Spleen (tissue), 7 donors: ENCODE measurements around the gene AP1S1.

Experiments used
- CTCF ChIP-seq, 11 experiments: fragments of 200-600 bp in 7 of 11; fragments of 450-650 bp in 4 of 11; sonication (generic) in 4 of 11; IDR thresholded peaks in 8 of 11; conservative IDR thresholded peaks in 3 of 11; 1 replicate in 7 of 11; 2 replicates in 4 of 11; pipeline versions ENCODE4 v1.4.0 to v1.8.0; 2016 to 2021; ENCODE audit warnings: antibody characterized with exemption in 11 of 11, inconsistent platforms in 4 of 11, mild to moderate bottlenecking in 1 of 11
- POLR2A ChIP-seq, 3 donors: fragments of 450-650 bp; IDR thresholded peaks; one replicate each; pipeline ENCODE4 v1.5.1; 2017; ENCODE audit warnings: antibody characterized with exemption in 3 of 3, mild to moderate bottlenecking in 1 of 3
- donor health status: DM: no; HTN: no; CAD: no; lungs with moderate emphysema.
- donor health status: DM: no; HTN: no; CAD: no.
- donor health status: DM: no; HTN: no; CAD: no.

- TF ChIP-seq CTCF (IDR thresholded peaks at IDR 0.05 in 8 of 11, conservative IDR thresholded peaks at IDR 0.05 in 3 of 11) (no peak), POLR2A (IDR thresholded peaks at IDR 0.05) (no peak)
These were observed 24.8 kb downstream of the AP1S1 start for GRCh38 chr7:101179117-101179516.
